Suprapubic skin (tissue), 4 donors: ENCODE measurements around the gene EPC1. TPM values are rescaled to one million over a fixed set of nuclear protein-coding genes. Genes with fewer than 3 reads are reported as not detected.
"Not testable (repeated sequence)": the region's sequence is repeated elsewhere in the genome, so short reads cannot be mapped to it uniquely, and the experiment has no call there.

Source experiments
- DNase-seq, 2 donors: peaks; one replicate each; pipeline ENCODE4 v3.0.0-alpha.2; 2019; ENCODE audit warnings: low spot score in 2 of 2
- H3K27ac ChIP-seq: fragments of 200-600 bp; sonication (generic); one replicate; pipeline ENCODE4 v1.5.1; 2019
- H3K27me3 ChIP-seq: fragments of 200-600 bp; sonication (generic); one replicate; pipeline ENCODE4 v1.5.1; 2019
- H3K36me3 ChIP-seq: fragments of 200-600 bp; sonication (generic); one replicate; pipeline ENCODE4 v1.5.1; 2019
- H3K4me1 ChIP-seq: fragments of 200-600 bp; sonication (generic); one replicate; pipeline ENCODE4 v1.5.1; 2019
- H3K4me3 ChIP-seq: fragments of 200-600 bp; sonication (generic); one replicate; pipeline ENCODE4 v1.5.1; 2019; ENCODE audit warnings: mild to moderate bottlenecking
- H3K9me3 ChIP-seq: fragments of 200-600 bp; sonication (generic); one replicate; pipeline ENCODE4 v1.5.1; 2019
- CTCF ChIP-seq, 2 donors: fragments of 200-600 bp in 1 of 2; fragments of 450-650 bp in 1 of 2; sonication (generic) in 1 of 2; IDR thresholded peaks; one replicate each; pipeline ENCODE4 v1.5.1; 2016 to 2019; ENCODE audit warnings: antibody characterized with exemption in 2 of 2, mild to moderate bottlenecking in 1 of 2, moderate library complexity in 1 of 2
- EP300 ChIP-seq: sonication (generic); formaldehyde crosslinking; IDR thresholded peaks from one replicate; pipeline ENCODE4 v1.6.1; 2017; ENCODE audit warnings: antibody characterized with exemption
- POLR2A ChIP-seq, 2 donors: fragments of 450-650 bp; IDR thresholded peaks; one replicate each; pipeline ENCODE4 v1.6.1; 2017; ENCODE audit warnings: antibody characterized with exemption in 2 of 2, mild to moderate bottlenecking in 2 of 2, moderate library complexity in 2 of 2
- POLR2AphosphoS5 ChIP-seq, 3 donors: sonication (generic); formaldehyde crosslinking; IDR thresholded peaks; one replicate each; pipeline ENCODE4 v1.6.1; 2017; ENCODE audit warnings: antibody characterized with exemption in 3 of 3
- WGBS: methylation state at CpG from one replicate; pipeline ENCODE4 v1.1.5; 2018; 5-methylcytosine and 5-hydroxymethylcytosine counted together
- total RNA-seq, 4 donors: library from RNA; depleted of rRNA; stranded (reverse); fragments of >200 nt; gene quantifications; one replicate each; pipeline ENCODE4 v1.1.0, GENCODE V29; 2016

Gene EPC1
- total RNA-seq, 4 donors from 2014 or later: 29.6 to 55.4 (median 47.1) TPM

- Histone ChIP-seq H3K27me3 (no peaks in the 10 kb centered on the region), H3K4me3 (no peak overlapping the region), H3K9me3 (no peaks in the 10 kb centered on the region), H3K36me3 (no peaks in the 10 kb centered on the region), H3K4me1 (peaks cover 14% of the 10 kb centered on the region), H3K27ac (no peak overlapping the region)
- no peak for DNase-seq
- WGBS: 40% methylated on average over 3 of the region's 3 CpGs
- no peak for TF ChIP-seq POLR2AphosphoS5 (IDR thresholded peaks at IDR 0.05)
- TF ChIP-seq POLR2A (IDR thresholded peaks at IDR 0.05): no peak
- no peak for TF ChIP-seq EP300
- TF ChIP-seq CTCF (IDR thresholded peaks at IDR 0.05): no peak
Observed at GRCh38 chr10:32366588-32366987, 19.6 kb upstream of the EPC1 start.

GRCh38 chr10:32366111-32366510, 19.2 kb upstream of the EPC1 start:
- Histone ChIP-seq H3K27me3 (no peaks in the 10 kb centered on the region), H3K4me3 (no peak overlapping the region), H3K36me3 (no peaks in the 10 kb centered on the region), H3K4me1 (peaks cover 14% of the 10 kb centered on the region), H3K9me3 (no peaks in the 10 kb centered on the region), H3K27ac (no peak overlapping the region)
- DNase-seq: no peak
- TF ChIP-seq CTCF (IDR thresholded peaks at IDR 0.05) (no peak), POLR2AphosphoS5 (IDR thresholded peaks at IDR 0.05) (no peak), POLR2A (IDR thresholded peaks at IDR 0.05) (no peak), EP300 (no peak)
- WGBS: 44% methylated on average over 4 of the region's 4 CpGs

- H3K4me3 ChIP-seq, H3K9me3 ChIP-seq, DNase-seq, H3K36me3 ChIP-seq, H3K27me3 ChIP-seq, H3K27ac ChIP-seq: not testable (repeated sequence)
- 93% methylated on average over 8 of the region's 8 CpGs for WGBS
- H3K4me1 ChIP-seq: peaks cover 14% of the 10 kb centered on the region
Observed at GRCh38 chr10:32365404-32365803, 18.4 kb upstream of the EPC1 start.

- 90% methylated on average over 6 of the region's 6 CpGs for WGBS
- no peak for DNase-seq
- Histone ChIP-seq H3K27me3 (no peaks in the 10 kb centered on the region), H3K9me3 (no peaks in the 10 kb centered on the region), H3K4me3 (no peak overlapping the region), H3K4me1 (peaks cover 8% of the 10 kb centered on the region), H3K36me3 (no peaks in the 10 kb centered on the region), H3K27ac (no peak overlapping the region)
- TF ChIP-seq CTCF (IDR thresholded peaks at IDR 0.05) (no peak), POLR2AphosphoS5 (IDR thresholded peaks at IDR 0.05) (no peak), POLR2A (IDR thresholded peaks at IDR 0.05) (no peak), EP300 (no peak)
Observed at GRCh38 chr10:32362571-32362970, 15.6 kb upstream of the EPC1 start.

- peaks cover 4% of the 10 kb centered on the region for H3K4me1 ChIP-seq
- no peak overlapping the region for H3K27ac ChIP-seq
- no peak for DNase-seq
- H3K36me3 ChIP-seq: no peaks in the 10 kb centered on the region
- TF ChIP-seq CTCF (IDR thresholded peaks at IDR 0.05) (no peak), POLR2A (IDR thresholded peaks at IDR 0.05) (no peak), EP300 (no peak), POLR2AphosphoS5 (IDR thresholded peaks at IDR 0.05) (no peak)
- H3K4me3 ChIP-seq: no peak overlapping the region
- no peaks in the 10 kb centered on the region for H3K27me3 ChIP-seq
- H3K9me3 ChIP-seq: no peaks in the 10 kb centered on the region
- 95% methylated on average over 2 of the region's 2 CpGs for WGBS
Observed at GRCh38 chr10:32360884-32361283, 13.9 kb upstream of the EPC1 start.

GRCh38 chr10:32360241-32360640, 13.3 kb upstream of the EPC1 start:
- TF ChIP-seq CTCF (IDR thresholded peaks at IDR 0.05): no peak
- no peak for TF ChIP-seq POLR2AphosphoS5 (IDR thresholded peaks at IDR 0.05)
- no peak for TF ChIP-seq EP300
- TF ChIP-seq POLR2A (IDR thresholded peaks at IDR 0.05): no peak
- Histone ChIP-seq H3K4me3 (no peak overlapping the region), H3K4me1 (peaks cover 4% of the 10 kb centered on the region), H3K36me3 (no peaks in the 10 kb centered on the region), H3K27me3 (no peaks in the 10 kb centered on the region), H3K9me3 (no peaks in the 10 kb centered on the region), H3K27ac (no peak overlapping the region)
- DNase-seq: no peak
- 100% methylated on average over 1 of the region's 1 CpG for WGBS
